ENCODE results near the gene SLC6A17.

DNA sequence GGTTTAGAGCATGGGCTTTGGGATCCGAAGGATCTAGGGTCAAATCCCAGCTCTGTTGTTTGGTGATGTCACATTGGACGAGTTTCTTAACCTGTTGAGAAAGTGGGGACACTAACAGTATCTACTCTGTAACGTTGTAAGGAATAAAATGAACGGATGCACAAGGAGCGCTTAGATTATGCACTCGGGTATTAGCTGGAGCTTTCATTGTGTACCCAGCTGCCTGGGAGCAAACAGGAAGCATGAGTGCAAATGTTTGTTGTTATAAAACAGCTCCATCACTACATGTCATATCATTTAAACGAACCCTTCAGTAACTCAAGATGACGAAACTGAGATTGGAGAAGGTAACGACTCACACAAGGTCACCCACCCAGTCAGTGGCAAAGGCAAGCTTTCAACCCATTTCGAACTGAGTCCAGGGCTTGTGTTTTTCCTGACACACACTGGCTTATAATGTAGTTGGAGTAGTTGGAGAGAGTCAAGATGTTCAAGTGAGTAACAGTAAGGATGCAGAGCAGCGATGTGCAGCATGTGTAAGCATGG lies 16.2 kb upstream of the SLC6A17 start:
- TF ChIP-seq POLR2A (IDR thresholded peaks at IDR 0.05): no peak
- TF ChIP-seq, protein P1, sequence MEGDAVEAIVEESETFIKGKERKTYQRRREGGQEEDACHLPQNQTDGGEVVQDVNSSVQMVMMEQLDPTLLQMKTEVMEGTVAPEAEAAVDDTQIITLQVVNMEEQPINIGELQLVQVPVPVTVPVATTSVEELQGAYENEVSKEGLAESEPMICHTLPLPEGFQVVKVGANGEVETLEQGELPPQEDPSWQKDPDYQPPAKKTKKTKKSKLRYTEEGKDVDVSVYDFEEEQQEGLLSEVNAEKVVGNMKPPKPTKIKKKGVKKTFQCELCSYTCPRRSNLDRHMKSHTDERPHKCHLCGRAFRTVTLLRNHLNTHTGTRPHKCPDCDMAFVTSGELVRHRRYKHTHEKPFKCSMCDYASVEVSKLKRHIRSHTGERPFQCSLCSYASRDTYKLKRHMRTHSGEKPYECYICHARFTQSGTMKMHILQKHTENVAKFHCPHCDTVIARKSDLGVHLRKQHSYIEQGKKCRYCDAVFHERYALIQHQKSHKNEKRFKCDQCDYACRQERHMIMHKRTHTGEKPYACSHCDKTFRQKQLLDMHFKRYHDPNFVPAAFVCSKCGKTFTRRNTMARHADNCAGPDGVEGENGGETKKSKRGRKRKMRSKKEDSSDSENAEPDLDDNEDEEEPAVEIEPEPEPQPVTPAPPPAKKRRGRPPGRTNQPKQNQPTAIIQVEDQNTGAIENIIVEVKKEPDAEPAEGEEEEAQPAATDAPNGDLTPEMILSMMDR (IDR thresholded peaks at IDR 0.05): no peak

Data from adrenal gland (tissue), 5 donors.